CD14-positive monocyte (primary cell): ENCODE measurements around the gene SLC25A21. TPM values are rescaled to one million over a fixed set of nuclear protein-coding genes. Genes with fewer than 3 reads are reported as not detected.

ENCODE experiments used
- DNase-seq, 3 donors: peaks; one replicate each; pipeline ENCODE4 v3.0.0-alpha.2; 2011 to 2022
- H2AFZ ChIP-seq: 2 replicates; pipeline ENCODE4 v1.6.0; 2012; ENCODE audit warnings: mild to moderate bottlenecking, low read depth, low read length, inconsistent platforms; ENCODE audit not compliant: insufficient read depth, poor library complexity, severe bottlenecking
- H3K27ac ChIP-seq, 2 donors: 1 replicate in 1 of 2; 2 replicates in 1 of 2; pipeline ENCODE4 v1.5.1; 2012 to 2013; ENCODE audit warnings: low read length in 2 of 2, control low read depth in 1 of 2, inconsistent platforms in 1 of 2, low read depth in 1 of 2, mild to moderate bottlenecking in 1 of 2
- H3K27me3 ChIP-seq, 2 donors: one replicate each; pipeline versions ENCODE4 v1.6.0 to v1.6.1; 2011 to 2013; ENCODE audit warnings: low read length in 2 of 2; ENCODE audit not compliant: control insufficient read depth in 2 of 2, insufficient read depth in 2 of 2
- H3K36me3 ChIP-seq, 2 donors: replicated peaks in 1 of 2; 1 replicate in 1 of 2; 2 replicates in 1 of 2; pipeline versions ENCODE4 v1.5.1 to v1.6.1; 2012 to 2013; ENCODE audit warnings: low read length in 2 of 2, control low read depth in 1 of 2, inconsistent platforms in 1 of 2, mild to moderate bottlenecking in 1 of 2; ENCODE audit not compliant: insufficient read depth in 2 of 2, control insufficient read depth in 1 of 2
- H3K4me1 ChIP-seq, 2 donors: 1 replicate in 1 of 2; 2 replicates in 1 of 2; pipeline versions ENCODE4 v1.5.1 to v1.6.1; 2012 to 2013; ENCODE audit warnings: low read length in 2 of 2, control low read depth in 1 of 2, inconsistent platforms in 1 of 2, mild to moderate bottlenecking in 1 of 2, moderate library complexity in 1 of 2; ENCODE audit not compliant: insufficient read depth in 2 of 2, control insufficient read depth in 1 of 2
- H3K4me2 ChIP-seq: replicated peaks from 2 replicates; pipeline ENCODE3; 2012; ENCODE audit warnings: low read length, moderate library complexity, mild to moderate bottlenecking; ENCODE audit not compliant: poor library complexity, severe bottlenecking; ENCODE audit errors: extremely low read depth
- H3K4me3 ChIP-seq, 3 experiments: fragments of 200-600 bp in 1 of 3; sonication (generic) in 1 of 3; replicated peaks in 1 of 3; 1 replicate in 2 of 3; 2 replicates in 1 of 3; pipeline ENCODE4 v1.5.1; 2011 to 2013; ENCODE audit warnings: low read length in 3 of 3, mild to moderate bottlenecking in 3 of 3, control low read depth in 2 of 3, low read depth in 2 of 3, inconsistent platforms in 1 of 3, moderate library complexity in 1 of 3
- H3K79me2 ChIP-seq: 2 replicates; pipeline ENCODE4 v1.6.0; 2012; ENCODE audit warnings: mild to moderate bottlenecking, control low read depth, inconsistent platforms, low read length, moderate library complexity; ENCODE audit not compliant: insufficient read depth
- H3K9ac ChIP-seq: 2 replicates; pipeline ENCODE4 v1.6.0; 2017; ENCODE audit warnings: low read length, mild to moderate bottlenecking; ENCODE audit not compliant: insufficient read depth, poor library complexity, severe bottlenecking
- H3K9me3 ChIP-seq, 2 donors: replicated peaks in 1 of 2; 1 replicate in 1 of 2; 2 replicates in 1 of 2; pipeline versions ENCODE4 v1.5.1 to v1.6.1; 2012 to 2013; ENCODE audit warnings: low read length in 2 of 2, control low read depth in 1 of 2; ENCODE audit not compliant: control insufficient read depth in 1 of 2, insufficient read depth in 1 of 2
- H4K20me1 ChIP-seq: 2 replicates; pipeline ENCODE4 v1.6.0; 2012; ENCODE audit warnings: mild to moderate bottlenecking, low read length, control low read depth, moderate library complexity; ENCODE audit not compliant: insufficient read depth
- H3K27ac Mint-ChIP-seq, 7 donors: one replicate each; pipeline ENCODE4 v1.8.0; 2020; ENCODE audit warnings: mild to moderate bottlenecking in 7 of 7, mixed read lengths in 7 of 7, moderate library complexity in 6 of 7, inconsistent platforms in 2 of 7
- H3K27me3 Mint-ChIP-seq, 3 donors: one replicate each; pipeline ENCODE4 v1.8.0; 2021 to 2022; ENCODE audit warnings: low read depth in 3 of 3, mild to moderate bottlenecking in 3 of 3, mixed read lengths in 3 of 3, moderate library complexity in 3 of 3, inconsistent platforms in 1 of 3
- H3K36me3 Mint-ChIP-seq, 2 donors: one replicate each; pipeline ENCODE4 v1.8.0; 2020; ENCODE audit warnings: mixed read lengths in 2 of 2, inconsistent platforms in 1 of 2, mild to moderate bottlenecking in 1 of 2
- H3K4me1 Mint-ChIP-seq: one replicate; pipeline ENCODE4 v1.8.0; 2020; ENCODE audit warnings: mild to moderate bottlenecking, mixed read lengths
- H3K4me3 Mint-ChIP-seq, 2 donors: one replicate each; pipeline ENCODE4 v1.8.0; 2020; ENCODE audit warnings: mild to moderate bottlenecking in 2 of 2, mixed read lengths in 2 of 2, moderate library complexity in 1 of 2
- H3K9me3 Mint-ChIP-seq, 7 donors: one replicate each; pipeline ENCODE4 v1.8.0; 2020 to 2022; ENCODE audit warnings: mixed read lengths in 7 of 7, mild to moderate bottlenecking in 6 of 7, moderate library complexity in 6 of 7, inconsistent platforms in 2 of 7
- CTCF ChIP-seq: fragments of 200-600 bp; IDR thresholded peaks from one replicate; pipeline ENCODE4 v1.8.0; 2022; ENCODE audit warnings: antibody characterized with exemption, mild to moderate bottlenecking
- WGBS: methylation state at CpG from one replicate; pipeline ENCODE4 v1.1.5; 2013; ENCODE audit warnings: missing lambda C conversion rate; ENCODE audit not compliant: insufficient coverage; 5-methylcytosine and 5-hydroxymethylcytosine counted together
- intact Hi-C, 2 donors: fragments of 100-400 bp; cut with micrococcal nuclease; formaldehyde crosslinking; loops; one replicate each; pipeline versions ENCODE4 v1.15.0 to v1.15.1; 2023
- polyA plus RNA-seq, 3 donors: library from polyadenylated mRNA; depleted of rRNA in 1 of 3; unstranded in 2 of 3; stranded (reverse) in 1 of 3; fragments of 300-500 nt in 2 of 3; fragments of >200 nt in 1 of 3; fragmentation: Illumina TruSeq in 2 of 3; gene quantifications; 1 replicate in 2 of 3; 2 replicates in 1 of 3; pipeline ENCODE4 v1.2.3, GENCODE V29; 2012 to 2021

The SLC25A21 gene
- polyA plus RNA-seq, 3 donors = not detected

- WGBS = no CpG with 5 or more reads among the region's 2 CpGs
- Mint-ChIP-seq H3K4me3 (no peak overlapping the region), H3K27me3 (peaks cover 0 to 3% (median 2%) of the 10 kb centered on the region in 3 donors), H3K4me1 (no peaks in the 10 kb centered on the region), H3K9me3 (no peaks in the 10 kb centered on the region), H3K27ac (no peak overlapping the region), H3K36me3 (no peaks in the 10 kb centered on the region)
- DNase-seq = no peak
- H4K20me1 ChIP-seq = no peaks in the 10 kb centered on the region
- no peak overlapping the region for H3K4me3 ChIP-seq
- H3K9ac ChIP-seq = no peak overlapping the region
- H3K27me3 ChIP-seq = no peaks in the 10 kb centered on the region
- intact Hi-C loops = no loop called here
- H3K4me1 ChIP-seq = no peaks in the 10 kb centered on the region
- no peak overlapping the region for H3K4me2 ChIP-seq
- no peaks in the 10 kb centered on the region for H3K9me3 ChIP-seq
- H2AFZ ChIP-seq = no peak overlapping the region
- H3K36me3 ChIP-seq = no peaks in the 10 kb centered on the region
- no peak for TF ChIP-seq CTCF
- no peak overlapping the region for H3K27ac ChIP-seq
- H3K79me2 ChIP-seq = no peaks in the 10 kb centered on the region
Measured at GRCh38 chr14:36939265-36939664, 233.1 kb downstream of the SLC25A21 start.

- no peak for DNase-seq
- no peaks in the 10 kb centered on the region for H3K4me1 Mint-ChIP-seq
- peaks cover 0 to 3% (median 2%) of the 10 kb centered on the region in 3 donors for H3K27me3 Mint-ChIP-seq
- intact Hi-C loops = no loop called here
- Histone ChIP-seq H3K4me2 (no peak overlapping the region), H4K20me1 (no peaks in the 10 kb centered on the region), H3K9ac (no peak overlapping the region), H3K79me2 (no peaks in the 10 kb centered on the region), H3K27ac (no peak overlapping the region), H3K36me3 (no peaks in the 10 kb centered on the region), H3K4me1 (no peaks in the 10 kb centered on the region), H3K9me3 (no peaks in the 10 kb centered on the region), H2AFZ (no peak overlapping the region), H3K27me3 (no peaks in the 10 kb centered on the region), H3K4me3 (no peak overlapping the region)
- no peak for TF ChIP-seq CTCF
- no peaks in the 10 kb centered on the region for H3K9me3 Mint-ChIP-seq
- H3K36me3 Mint-ChIP-seq = no peaks in the 10 kb centered on the region
- H3K4me3 Mint-ChIP-seq = no peak overlapping the region
- H3K27ac Mint-ChIP-seq = no peak overlapping the region
Measured at GRCh38 chr14:36938678-36939077, 233.7 kb downstream of the SLC25A21 start.
